Stomach (tissue), 4 donors: ENCODE data around the gene MLH3.

ENCODE experiments used
- POLR2A ChIP-seq, 4 donors: fragments of 450-650 bp; IDR thresholded peaks; one replicate each; pipeline ENCODE4 v1.6.1; 2016; ENCODE audit warnings: antibody characterized with exemption in 4 of 4, control low read depth in 2 of 4, mild to moderate bottlenecking in 1 of 4, moderate library complexity in 1 of 4
- POLR2AphosphoS5 ChIP-seq, 3 donors: sonication (generic); formaldehyde crosslinking; IDR thresholded peaks; one replicate each; pipeline ENCODE4 v1.6.1; 2016; ENCODE audit warnings: antibody characterized with exemption in 3 of 3

DNA sequence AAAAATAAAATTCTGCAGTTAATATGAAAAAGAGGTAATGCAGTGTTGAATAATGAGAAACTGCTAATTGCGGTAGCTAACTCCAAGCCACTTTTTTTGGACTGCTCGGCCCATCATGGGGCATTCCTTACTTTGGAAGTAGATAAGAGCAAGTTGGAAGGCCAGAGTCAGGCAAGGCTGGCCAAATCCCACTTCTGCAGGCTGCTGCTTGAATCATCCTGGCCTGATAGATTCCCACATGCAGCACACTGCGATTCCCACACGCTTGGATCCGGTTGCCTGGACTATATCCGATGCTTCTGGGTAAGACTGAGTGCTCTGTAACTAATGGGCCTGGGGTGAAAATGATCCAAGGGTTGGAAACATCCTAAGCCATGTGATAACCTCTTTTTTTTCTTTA lies 38.0 kb downstream of the MLH3 start:
- TF ChIP-seq POLR2AphosphoS5 (IDR thresholded peaks at IDR 0.05) (no peak), POLR2A (IDR thresholded peaks at IDR 0.05) (no peak)
